Hepatocyte (in vitro differentiated cells): ENCODE results near the gene ACR.

ENCODE experiments used
- CTCF ChIP-seq: fragments of 200-600 bp; sonication (generic); IDR thresholded peaks from 2 replicates; pipeline ENCODE4 v1.5.1; 2016; ENCODE audit warnings: antibody characterized with exemption, mild to moderate bottlenecking; ENCODE audit not compliant: poor library complexity
- EZH2 ChIP-seq: fragments of 200-600 bp; sonication (generic); IDR thresholded peaks from 2 replicates; pipeline ENCODE4 v1.6.1; 2016; ENCODE audit warnings: antibody characterized with exemption, mild to moderate bottlenecking, borderline replicate concordance
- EZH2phosphoT487 ChIP-seq: fragments of 200-600 bp; sonication (generic); IDR thresholded peaks from one replicate; pipeline ENCODE4 v1.6.1; 2018; ENCODE audit warnings: antibody characterized with exemption, mild to moderate bottlenecking, low read depth, moderate library complexity; ENCODE audit not compliant: unreplicated experiment, severe bottlenecking

GRCh38 chr22:50713008-50713385 lies 25.0 kb upstream of the ACR start:
- no peak for TF ChIP-seq CTCF
- no peak for TF ChIP-seq EZH2
- no peak for TF ChIP-seq EZH2phosphoT487
